Prostate gland (tissue), 2 donors: ENCODE measurements around the gene ROBO1. TPM values are rescaled to one million over a fixed set of nuclear protein-coding genes. Genes with fewer than 3 reads are reported as not detected.

Experiments used
- DNase-seq: peaks from one replicate; pipeline ENCODE4 v3.0.0-alpha.2; 2019; ENCODE audit warnings: low spot score
- H3K27ac ChIP-seq, 2 donors: fragments of 200-600 bp; sonication (generic); 2 replicates each; pipeline ENCODE4 v1.5.1; 2017 to 2019
- H3K27me3 ChIP-seq: fragments of 200-600 bp; sonication (generic); replicated peaks from 2 replicates; pipeline ENCODE4 v1.5.1; 2019; ENCODE audit not compliant: insufficient read depth
- H3K36me3 ChIP-seq, 2 donors: fragments of 200-600 bp; sonication (generic); 1 replicate in 1 of 2; 2 replicates in 1 of 2; pipeline versions ENCODE4 v1.5.1 to v1.8.1; 2017 to 2019
- H3K4me1 ChIP-seq: fragments of 200-600 bp; sonication (generic); replicated peaks from 2 replicates; pipeline ENCODE4 v1.5.1; 2019
- H3K4me3 ChIP-seq, 2 donors: fragments of 200-600 bp; sonication (generic); 2 replicates each; pipeline ENCODE4 v1.5.1; 2017 to 2019
- H3K9me3 ChIP-seq: fragments of 200-600 bp; sonication (generic); 2 replicates; pipeline ENCODE4 v1.5.1; 2017
- POLR2A ChIP-seq: fragments of 450-650 bp; IDR thresholded peaks from one replicate; pipeline ENCODE4 v1.6.1; 2016; ENCODE audit warnings: antibody characterized with exemption, mild to moderate bottlenecking
- POLR2AphosphoS5 ChIP-seq: sonication (generic); formaldehyde crosslinking; IDR thresholded peaks from one replicate; pipeline ENCODE4 v1.6.1; 2017; ENCODE audit warnings: antibody characterized with exemption
- WGBS: methylation state at CpG from one replicate; pipeline ENCODE4 v1.1.5; 2018; 5-methylcytosine and 5-hydroxymethylcytosine counted together
- intact Hi-C: fragments of 100-400 bp; cut with DNase I; formaldehyde crosslinking; loops from one replicate; pipeline ENCODE4 v1.14.2; 2022
- total RNA-seq, 2 donors: library from RNA; depleted of rRNA; stranded (reverse); fragments of >200 nt; gene quantifications; one replicate each; pipeline ENCODE4 v1.1.0, GENCODE V29; 2016
- TF ChIP-seq, protein P1 (sequence below), 4 experiments: fragments of 200-600 bp in 2 of 4; fragments of 450-650 bp in 2 of 4; sonication (generic) in 2 of 4; IDR thresholded peaks; 1 replicate in 3 of 4; 2 replicates in 1 of 4; pipeline ENCODE4 v1.5.1; 2016 to 2019; ENCODE audit warnings: antibody characterized with exemption in 4 of 4, mild to moderate bottlenecking in 2 of 4, moderate library complexity in 2 of 4

Gene ROBO1
- total RNA-seq, 2 donors from 2014 or later, result 37.6 to 50.8 TPM

DNA sequence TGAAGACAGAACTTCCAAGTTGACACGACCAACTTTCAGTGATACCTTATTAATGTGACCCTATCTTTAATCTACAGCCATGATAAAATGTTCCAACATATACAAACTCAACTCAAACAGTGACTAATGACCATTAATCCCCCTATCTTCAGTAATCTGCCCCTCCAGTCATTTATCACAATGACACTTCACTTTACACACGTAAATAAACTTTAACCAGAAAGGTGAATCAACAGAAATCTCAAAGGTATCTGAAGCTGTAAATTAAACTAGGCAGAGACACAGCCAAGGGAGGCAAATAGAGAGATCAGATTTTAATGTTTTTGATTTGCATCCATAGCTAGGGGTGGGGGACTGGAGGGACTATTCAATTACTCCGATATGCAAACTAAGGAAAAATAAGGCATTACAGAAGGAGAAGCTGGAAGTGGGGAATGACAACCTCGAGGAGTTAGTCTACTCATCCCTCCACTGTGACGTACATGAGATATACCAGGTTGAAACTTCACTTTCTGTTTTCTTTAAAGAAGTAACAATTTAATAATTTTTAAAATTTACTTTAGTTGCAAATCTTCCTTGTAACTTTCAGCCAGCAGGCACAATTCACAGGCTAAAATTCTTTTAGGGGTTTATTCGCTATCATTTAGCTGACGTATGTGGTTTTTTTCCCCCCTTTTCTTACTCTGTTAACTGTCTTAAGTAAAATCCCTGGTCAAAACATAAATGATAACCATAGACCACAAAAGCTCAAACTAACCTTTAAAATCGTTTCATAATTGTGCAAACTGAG lies 751.0 kb downstream of the ROBO1 start:
- Histone ChIP-seq H3K9me3 (no peaks in the 10 kb centered on the region), H3K4me3 (peak overlapping the region; percentile 62 to 72), H3K36me3 (no peaks in the 10 kb centered on the region), H3K4me1 (no peaks in the 10 kb centered on the region), H3K27ac (peak overlapping the region in 1 of 2 donors; percentile 86), H3K27me3 (no peaks in the 10 kb centered on the region)
- 5% methylated on average over 8 of the region's 8 CpGs for whole genome bisulfite sequencing
- TF ChIP-seq POLR2A, result no peak
- TF ChIP-seq, protein P1, sequence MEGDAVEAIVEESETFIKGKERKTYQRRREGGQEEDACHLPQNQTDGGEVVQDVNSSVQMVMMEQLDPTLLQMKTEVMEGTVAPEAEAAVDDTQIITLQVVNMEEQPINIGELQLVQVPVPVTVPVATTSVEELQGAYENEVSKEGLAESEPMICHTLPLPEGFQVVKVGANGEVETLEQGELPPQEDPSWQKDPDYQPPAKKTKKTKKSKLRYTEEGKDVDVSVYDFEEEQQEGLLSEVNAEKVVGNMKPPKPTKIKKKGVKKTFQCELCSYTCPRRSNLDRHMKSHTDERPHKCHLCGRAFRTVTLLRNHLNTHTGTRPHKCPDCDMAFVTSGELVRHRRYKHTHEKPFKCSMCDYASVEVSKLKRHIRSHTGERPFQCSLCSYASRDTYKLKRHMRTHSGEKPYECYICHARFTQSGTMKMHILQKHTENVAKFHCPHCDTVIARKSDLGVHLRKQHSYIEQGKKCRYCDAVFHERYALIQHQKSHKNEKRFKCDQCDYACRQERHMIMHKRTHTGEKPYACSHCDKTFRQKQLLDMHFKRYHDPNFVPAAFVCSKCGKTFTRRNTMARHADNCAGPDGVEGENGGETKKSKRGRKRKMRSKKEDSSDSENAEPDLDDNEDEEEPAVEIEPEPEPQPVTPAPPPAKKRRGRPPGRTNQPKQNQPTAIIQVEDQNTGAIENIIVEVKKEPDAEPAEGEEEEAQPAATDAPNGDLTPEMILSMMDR (IDR thresholded peaks at IDR 0.05), result no peak
- no peak for TF ChIP-seq POLR2AphosphoS5
- no peak for DNase-seq
- intact Hi-C loops, result no loop called here

DNA sequence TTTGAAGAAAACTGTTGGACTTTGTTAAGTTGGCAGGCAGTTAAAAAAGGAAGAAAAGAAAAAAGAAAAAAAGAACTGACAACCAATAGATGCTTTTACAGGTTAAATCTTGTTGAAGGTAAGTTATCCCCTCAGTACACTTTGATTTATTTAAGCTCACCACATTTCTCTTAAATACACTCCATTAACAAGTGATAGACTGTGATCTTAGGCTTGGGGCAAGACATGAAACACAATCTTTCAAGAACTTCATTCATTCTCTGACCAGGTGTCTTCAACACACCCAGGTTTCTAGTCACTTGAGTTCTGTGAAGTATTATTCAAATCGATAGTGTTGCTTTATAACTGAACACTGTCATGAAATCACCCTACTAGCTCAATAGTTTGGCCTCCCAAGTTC lies 751.9 kb downstream of the ROBO1 start:
- TF ChIP-seq POLR2AphosphoS5, result no peak
- TF ChIP-seq POLR2A, result no peak
- TF ChIP-seq, protein P1 (IDR thresholded peaks at IDR 0.05), result no peak
- no peak overlapping the region for H3K4me3 ChIP-seq

DNA sequence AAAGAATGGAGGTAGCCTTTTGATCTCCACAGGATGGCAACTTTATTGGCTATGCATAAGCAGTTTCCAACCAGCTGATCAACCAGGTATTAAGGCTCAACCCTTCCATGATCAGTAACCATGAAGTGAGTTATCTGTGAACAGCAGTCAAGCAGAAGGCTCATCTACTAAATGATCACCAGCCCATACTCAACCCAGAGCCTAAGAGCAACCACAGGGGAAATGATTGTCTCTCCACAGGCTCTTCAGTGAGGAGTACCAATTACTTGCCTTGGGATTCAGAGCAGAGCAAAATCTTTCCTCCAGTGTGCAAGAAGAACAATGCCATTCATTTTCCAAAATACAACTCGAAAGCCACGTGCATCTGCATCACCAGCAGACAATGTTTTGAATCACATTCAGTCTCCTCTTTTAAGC lies 754.8 kb downstream of the ROBO1 start:
- Histone ChIP-seq H3K27ac (no peak overlapping the region), H3K27me3 (no peaks in the 10 kb centered on the region), H3K9me3 (no peaks in the 10 kb centered on the region), H3K4me3 (no peak overlapping the region), H3K4me1 (no peaks in the 10 kb centered on the region), H3K36me3 (no peaks in the 10 kb centered on the region)
- TF ChIP-seq POLR2A (no peak), POLR2AphosphoS5 (no peak)
- TF ChIP-seq, protein P1 (IDR thresholded peaks at IDR 0.05), result no peak
- DNase-seq, result no peak
- intact Hi-C loops, result no loop called here
- 39% methylated on average over 2 of the region's 2 CpGs for WGBS

More for the DNA sequence above, 751.9 kb downstream of the ROBO1 start:
- intact Hi-C loops, result no loop called here
- H3K9me3 ChIP-seq, result no peaks in the 10 kb centered on the region
- no peak for DNase-seq
- no peaks in the 10 kb centered on the region for H3K27me3 ChIP-seq
- no peak overlapping the region for H3K27ac ChIP-seq
- no peaks in the 10 kb centered on the region for H3K4me1 ChIP-seq
- 28% methylated on average over 1 of the region's 1 CpG for WGBS
- no peaks in the 10 kb centered on the region for H3K36me3 ChIP-seq

DNA sequence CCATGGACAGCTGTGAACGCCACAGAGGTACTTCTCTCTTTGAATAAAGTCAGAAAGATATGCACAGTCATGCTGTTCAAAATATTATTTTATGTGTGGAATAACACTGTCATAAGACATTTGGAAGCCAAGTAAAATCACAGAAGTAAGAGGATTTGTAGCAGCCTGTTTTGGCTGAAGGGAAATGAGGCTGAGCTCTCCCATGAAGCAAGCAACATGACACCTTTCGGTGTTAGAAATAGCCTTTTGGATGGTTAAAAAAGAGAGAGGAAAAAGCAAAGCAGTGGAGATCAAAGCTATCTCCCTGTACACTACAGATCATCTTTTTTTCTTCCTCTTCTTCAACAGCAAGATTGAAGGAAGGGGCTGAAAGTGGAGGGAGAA lies 755.3 kb downstream of the ROBO1 start:
- no peaks in the 10 kb centered on the region for H3K36me3 ChIP-seq
- TF ChIP-seq, protein P1 (IDR thresholded peaks at IDR 0.05), result no peak
- H3K4me1 ChIP-seq, result no peaks in the 10 kb centered on the region
- intact Hi-C loops, result no loop called here
- no peak overlapping the region for H3K4me3 ChIP-seq
- 47% methylated on average over 2 of the region's 2 CpGs for WGBS
- H3K27me3 ChIP-seq, result no peaks in the 10 kb centered on the region
- H3K27ac ChIP-seq, result no peak overlapping the region
- DNase-seq, result no peak
- no peaks in the 10 kb centered on the region for H3K9me3 ChIP-seq
